ENCODE data around the gene GALNT2.

GALNT2 gene

GRCh38 chr1:230187290-230187689 is 120.3 kb downstream of the GALNT2 start:
- no peak for TF ChIP-seq CTCF (conservative IDR thresholded peaks at IDR 0.05)
- H3K27ac ChIP-seq: peak overlapping the region; percentile 85

- no peak overlapping the region for H3K27ac ChIP-seq
- TF ChIP-seq CTCF (conservative IDR thresholded peaks at IDR 0.05): no peak
Observed at GRCh38 chr1:230188826-230189225, 121.8 kb downstream of the GALNT2 start.

GRCh38 chr1:230189341-230189740 is 122.3 kb downstream of the GALNT2 start:
- no peak for TF ChIP-seq CTCF (conservative IDR thresholded peaks at IDR 0.05)
- H3K27ac ChIP-seq: no peak overlapping the region

- no peak for TF ChIP-seq CTCF (conservative IDR thresholded peaks at IDR 0.05)
- H3K27ac ChIP-seq: no peak overlapping the region
Observed at GRCh38 chr1:230189824-230190223, 122.8 kb downstream of the GALNT2 start.

GRCh38 chr1:230191079-230191804 is 124.2 kb downstream of the GALNT2 start:
- TF ChIP-seq CTCF (conservative IDR thresholded peaks at IDR 0.05): no peak
- H3K27ac ChIP-seq: no peak overlapping the region

- no peak for TF ChIP-seq CTCF (conservative IDR thresholded peaks at IDR 0.05)
- peak overlapping the region; percentile 75 for H3K27ac ChIP-seq
Observed at GRCh38 chr1:230191855-230192254, 124.8 kb downstream of the GALNT2 start.

GRCh38 chr1:230194525-230194924 is 127.5 kb downstream of the GALNT2 start:
- H3K27ac ChIP-seq: no peak overlapping the region
- no peak for TF ChIP-seq CTCF (conservative IDR thresholded peaks at IDR 0.05)
